ENCODE data around the gene BAK1.
"Not testable (repeated sequence)": the region's sequence is repeated elsewhere in the genome, so short reads cannot be mapped to it uniquely, and the experiment has no call there.

The BAK1 gene

GRCh38 chr6:33551538-33551937 is 28.5 kb downstream of the BAK1 start:
- DNase-seq (ENCODE audit: low read depth), result no peak

- DNase-seq (ENCODE audit: low read depth), result no peak
These were observed 30.2 kb downstream of the BAK1 start for GRCh38 chr6:33549896-33550295.

GRCh38 chr6:33549196-33549595 is 30.9 kb downstream of the BAK1 start:
- DNase-seq (ENCODE audit: low read depth), result no peak

- DNase-seq (ENCODE audit: low read depth), result no peak
These were observed 32.6 kb downstream of the BAK1 start for GRCh38 chr6:33547499-33547898.

- no peak for DNase-seq (ENCODE audit: low read depth)
These were observed 33.3 kb downstream of the BAK1 start for GRCh38 chr6:33546766-33547165.

GRCh38 chr6:33545292-33545691 is 34.8 kb downstream of the BAK1 start:
- not testable (repeated sequence) for DNase-seq (ENCODE audit: low read depth)

GRCh38 chr6:33543116-33543515 is 37.0 kb downstream of the BAK1 start:
- DNase-seq (ENCODE audit: low read depth), result no peak

GRCh38 chr6:33540768-33541167 is 39.3 kb downstream of the BAK1 start:
- no peak for DNase-seq (ENCODE audit: low read depth)

GRCh38 chr6:33534702-33535101 is 45.4 kb downstream of the BAK1 start:
- no peak for DNase-seq (ENCODE audit: low read depth)

GRCh38 chr6:33533163-33533869 is 46.8 kb downstream of the BAK1 start:
- DNase-seq (ENCODE audit: low read depth), result not testable (repeated sequence)

- not testable (repeated sequence) for DNase-seq (ENCODE audit: low read depth)
These were observed 47.6 kb downstream of the BAK1 start for GRCh38 chr6:33532431-33532830.

GRCh38 chr6:33530617-33531016 is 49.5 kb downstream of the BAK1 start:
- DNase-seq (ENCODE audit: low read depth), result not testable (repeated sequence)

Data from stromal cell of bone marrow (primary cell).